Right lobe of liver (tissue), 6 donors: ENCODE measurements around the gene RGS1. TPM values are rescaled to one million over a fixed set of nuclear protein-coding genes. Genes with fewer than 3 reads are reported as not detected.

Experiments used
- ATAC-seq, 4 donors: fragments of 200-7000 bp; cut with Tn5 transposase; one replicate each; pipeline ENCODE4 v1.9.1; 2020; ENCODE audit warnings: mild to moderate bottlenecking in 4 of 4, moderate library complexity in 4 of 4
- DNase-seq, 3 donors: peaks; one replicate each; pipeline ENCODE4 v3.0.0-alpha.2; 2020
- H3K27ac ChIP-seq, 3 donors: fragments of 200-600 bp; one replicate each; pipeline ENCODE4 v1.8.0; 2022
- H3K27me3 ChIP-seq, 2 donors: fragments of 200-600 bp; one replicate each; pipeline ENCODE4 v1.8.0; 2022
- H3K36me3 ChIP-seq, 4 donors: fragments of 200-600 bp; sonication (generic) in 1 of 4; one replicate each; pipeline versions ENCODE4 v1.5.1 to v1.8.0; 2017 to 2022; ENCODE audit warnings: control low read depth in 1 of 4
- H3K4me1 ChIP-seq, 4 donors: fragments of 200-600 bp; sonication (generic) in 1 of 4; one replicate each; pipeline versions ENCODE4 v1.5.1 to v1.8.0; 2017 to 2022; ENCODE audit warnings: control low read depth in 1 of 4
- H3K4me3 ChIP-seq, 3 donors: fragments of 200-600 bp; one replicate each; pipeline ENCODE4 v1.8.0; 2022
- H3K9me3 ChIP-seq, 4 donors: fragments of 200-600 bp; sonication (generic) in 1 of 4; one replicate each; pipeline versions ENCODE4 v1.5.1 to v1.8.0; 2017 to 2022; ENCODE audit warnings: control low read depth in 1 of 4
- CTCF ChIP-seq, 4 donors: fragments of 200-600 bp in 3 of 4; fragments of 450-650 bp in 1 of 4; IDR thresholded peaks; one replicate each; pipeline versions ENCODE4 v1.5.1 to v1.8.0; 2016 to 2022; ENCODE audit warnings: antibody characterized with exemption in 4 of 4, mild to moderate bottlenecking in 2 of 4
- POLR2A ChIP-seq: fragments of 450-650 bp; IDR thresholded peaks from one replicate; pipeline ENCODE4 v1.6.1; 2017; ENCODE audit warnings: antibody characterized with exemption, mild to moderate bottlenecking
- WGBS: methylation state at CpG from one replicate; pipeline ENCODE4 v1.1.6; 2018; ENCODE audit warnings: low coverage, low lambda C conversion rate; ENCODE audit not compliant: insufficient coverage; ENCODE audit errors: missing lambda C conversion rate; 5-methylcytosine and 5-hydroxymethylcytosine counted together
- intact Hi-C, 2 donors: fragments of 100-400 bp; cut with DNase I; formaldehyde crosslinking; loops; one replicate each; pipeline versions ENCODE4 v1.11.2 to v1.14.1; 2022
- total RNA-seq, 6 experiments: library from RNA; depleted of rRNA in 2 of 6; stranded (reverse); fragments of >200 nt in 2 of 6; fragmentation: NEBNext Ultra II Directional in 3 of 6; extraction: Animal tissue kit (Norgen Biotek cat#: 25700) in 3 of 6; gene quantifications; one replicate each; pipeline versions ENCODE4 v1.1.0 to v1.2.4, GENCODE V29; 2016 to 2023
- donor health status: DM: no; HTN: yes; CAD: no.
- donor health status: DM: no; HTN: no; CAD: no.
- donor health status: DM: no; HTN: no; CAD: no.
- donor health status: DM: no; HTN: yes; CAD: no.
- donor health status: DM: no; HTN: yes; CAD: no.

Gene RGS1
- total RNA-seq, 6 experiments from 2014 or later, result 2.6 to 29.8 (median 9.5) TPM

GRCh38 chr1:192581131-192581927, 5.8 kb downstream of the RGS1 start:
- Histone ChIP-seq H3K4me3 (no peak overlapping the region), H3K36me3 (no peaks in the 10 kb centered on the region), H3K9me3 (peaks cover 0 to 2% (median 0%) of the 10 kb centered on the region in 4 donors), H3K4me1 (no peaks in the 10 kb centered on the region), H3K27ac (no peak overlapping the region), H3K27me3 (no peaks in the 10 kb centered on the region)
- no peak for ATAC-seq
- intact Hi-C loops, result no loop called here
- TF ChIP-seq CTCF (IDR thresholded peaks at IDR 0.05) (no peak), POLR2A (no peak)
- DNase-seq, result no peak
- WGBS, result 70% methylated on average over 4 of the region's 4 CpGs

GRCh38 chr1:192584866-192585265, 9.3 kb downstream of the RGS1 start:
- H3K27me3 ChIP-seq, result no peaks in the 10 kb centered on the region
- TF ChIP-seq POLR2A, result no peak
- no peak for TF ChIP-seq CTCF (IDR thresholded peaks at IDR 0.05)
- peaks cover 0 to under 1% (median 0%) of the 10 kb centered on the region in 4 donors for H3K9me3 ChIP-seq
- ATAC-seq, result no peak
- WGBS, result 50% methylated on average over 1 of the region's 1 CpG
- H3K4me3 ChIP-seq, result no peak overlapping the region
- DNase-seq, result no peak
- intact Hi-C loops, result no loop called here
- H3K36me3 ChIP-seq, result no peaks in the 10 kb centered on the region
- H3K27ac ChIP-seq, result no peak overlapping the region
- no peaks in the 10 kb centered on the region for H3K4me1 ChIP-seq

GRCh38 chr1:192587386-192588266, 12.1 kb downstream of the RGS1 start:
- no peaks in the 10 kb centered on the region for H3K27me3 ChIP-seq
- TF ChIP-seq POLR2A (no peak), CTCF (IDR thresholded peaks at IDR 0.05) (no peak)
- no peaks in the 10 kb centered on the region for H3K9me3 ChIP-seq
- no peaks in the 10 kb centered on the region for H3K4me1 ChIP-seq
- no peak for DNase-seq
- H3K36me3 ChIP-seq, result no peaks in the 10 kb centered on the region
- 79% methylated on average over 5 of the region's 5 CpGs for WGBS
- no peak for ATAC-seq
- H3K27ac ChIP-seq, result no peak overlapping the region
- no peak overlapping the region for H3K4me3 ChIP-seq
- intact Hi-C loops, result no loop called here

DNA sequence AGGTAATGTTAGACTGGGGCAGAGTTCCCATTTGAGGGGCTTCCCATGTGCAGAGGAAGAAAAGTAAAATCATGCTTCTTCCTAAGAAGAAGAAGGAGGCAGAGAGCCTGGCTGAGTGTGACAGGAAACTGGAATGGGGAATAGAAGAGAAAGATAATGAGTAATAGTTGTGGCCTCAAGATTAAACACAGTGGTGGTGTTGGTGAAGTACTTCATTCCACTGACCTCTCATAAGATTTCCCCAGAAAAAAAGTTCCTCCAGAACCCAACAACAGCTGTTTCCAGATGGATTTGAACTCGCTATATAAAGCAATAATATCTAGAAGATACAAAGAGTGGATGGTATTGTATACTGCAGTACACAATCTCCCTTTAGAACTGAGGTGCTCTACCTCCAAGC, 13.0 kb downstream of the RGS1 start:
- intact Hi-C loops, result no loop called here
- Histone ChIP-seq H3K27ac (no peak overlapping the region), H3K4me1 (no peaks in the 10 kb centered on the region), H3K36me3 (no peaks in the 10 kb centered on the region), H3K27me3 (no peaks in the 10 kb centered on the region), H3K9me3 (no peaks in the 10 kb centered on the region), H3K4me3 (no peak overlapping the region)
- ATAC-seq (no peak), DNase-seq (no peak)
- no peak for TF ChIP-seq CTCF (IDR thresholded peaks at IDR 0.05)
- WGBS, result 50% methylated on average over 1 of the region's 1 CpG
